ENCODE data around the gene ANKRD37. TPM values are rescaled to one million over a fixed set of nuclear protein-coding genes. Genes with fewer than 3 reads are reported as not detected.
"Not testable (repeated sequence)": the region's sequence is repeated elsewhere in the genome, so short reads cannot be mapped to it uniquely, and the experiment has no call there.

The ANKRD37 gene
- total RNA-seq, 1 donor from 2014 or later = 10.4 TPM

DNA sequence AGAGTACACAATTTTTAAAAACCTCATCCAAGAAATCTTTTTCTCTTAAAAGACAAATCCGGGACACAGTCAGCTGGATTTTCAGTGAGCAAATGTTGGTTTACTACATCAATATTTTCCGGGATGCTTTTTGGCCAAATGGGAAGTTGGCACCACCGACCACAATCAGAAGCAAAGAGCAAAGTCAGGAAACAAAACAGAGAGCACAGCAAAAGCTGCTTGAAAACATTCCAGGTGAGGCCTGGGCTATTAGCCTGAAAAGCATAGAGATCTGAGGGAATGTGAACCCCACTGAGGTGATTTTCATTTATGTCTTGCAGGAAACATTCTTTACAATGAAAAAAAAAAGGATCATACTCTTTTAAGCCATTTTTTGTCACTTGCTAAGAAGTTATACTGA lies 34.8 kb upstream of the ANKRD37 start:
- Mint-ChIP-seq H3K27ac (no peak overlapping the region), H3K4me1 (peaks cover 7% of the 10 kb centered on the region), H3K4me3 (no peak overlapping the region), H3K27me3 (no peaks in the 10 kb centered on the region), H3K9me3 (no peaks in the 10 kb centered on the region), H3K36me3 (ENCODE audit: low read depth) (peaks cover 60% of the 10 kb centered on the region)
- DNase-seq (no peak), ATAC-seq (ENCODE audit: low read depth) (no peak)
- TF ChIP-seq, protein P1, sequence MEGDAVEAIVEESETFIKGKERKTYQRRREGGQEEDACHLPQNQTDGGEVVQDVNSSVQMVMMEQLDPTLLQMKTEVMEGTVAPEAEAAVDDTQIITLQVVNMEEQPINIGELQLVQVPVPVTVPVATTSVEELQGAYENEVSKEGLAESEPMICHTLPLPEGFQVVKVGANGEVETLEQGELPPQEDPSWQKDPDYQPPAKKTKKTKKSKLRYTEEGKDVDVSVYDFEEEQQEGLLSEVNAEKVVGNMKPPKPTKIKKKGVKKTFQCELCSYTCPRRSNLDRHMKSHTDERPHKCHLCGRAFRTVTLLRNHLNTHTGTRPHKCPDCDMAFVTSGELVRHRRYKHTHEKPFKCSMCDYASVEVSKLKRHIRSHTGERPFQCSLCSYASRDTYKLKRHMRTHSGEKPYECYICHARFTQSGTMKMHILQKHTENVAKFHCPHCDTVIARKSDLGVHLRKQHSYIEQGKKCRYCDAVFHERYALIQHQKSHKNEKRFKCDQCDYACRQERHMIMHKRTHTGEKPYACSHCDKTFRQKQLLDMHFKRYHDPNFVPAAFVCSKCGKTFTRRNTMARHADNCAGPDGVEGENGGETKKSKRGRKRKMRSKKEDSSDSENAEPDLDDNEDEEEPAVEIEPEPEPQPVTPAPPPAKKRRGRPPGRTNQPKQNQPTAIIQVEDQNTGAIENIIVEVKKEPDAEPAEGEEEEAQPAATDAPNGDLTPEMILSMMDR (IDR thresholded peaks at IDR 0.05) = no peak
- intact Hi-C loops (cut with micrococcal nuclease) = no loop called here
- CTCF ChIA-PET = interaction anchor here (0.7 kb wide), 1 partner anchor 494 kb away, joined by 4 read pairs; no protein-coding TSS in a partner anchor
- POLR2A ChIA-PET = no interaction called here

DNA sequence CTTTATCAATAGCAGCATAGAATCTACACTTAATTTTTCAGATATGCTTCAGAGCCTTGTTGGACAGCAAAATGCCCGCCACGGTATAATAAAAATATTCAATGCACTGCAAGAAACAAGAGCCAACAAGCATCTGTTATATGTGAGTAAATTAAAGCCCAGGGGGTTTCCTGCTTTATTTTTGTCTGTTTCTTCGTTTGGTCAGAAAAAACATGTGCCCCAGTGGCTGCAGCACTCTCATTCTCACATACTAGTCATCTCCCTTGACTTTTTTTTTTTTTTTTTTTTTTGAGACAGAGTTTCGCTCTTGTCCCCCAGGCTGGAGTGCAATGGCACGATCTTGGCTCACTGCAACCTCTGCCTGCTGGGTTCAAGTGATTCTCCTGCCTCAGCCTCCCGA lies 34.1 kb upstream of the ANKRD37 start:
- H3K4me3 Mint-ChIP-seq; POLR2A ChIA-PET; H3K4me1 Mint-ChIP-seq; DNase-seq; H3K27me3 Mint-ChIP-seq; intact Hi-C loops (cut with micrococcal nuclease); H3K9me3 Mint-ChIP-seq; H3K27ac Mint-ChIP-seq; ATAC-seq (ENCODE audit: low read depth): not testable (repeated sequence)
- CTCF ChIA-PET = interaction anchor here (0.7 kb wide), 1 partner anchor 494 kb away, joined by 4 read pairs; no protein-coding TSS in a partner anchor
- peaks cover 57% of the 10 kb centered on the region for H3K36me3 Mint-ChIP-seq (ENCODE audit: low read depth)

DNA sequence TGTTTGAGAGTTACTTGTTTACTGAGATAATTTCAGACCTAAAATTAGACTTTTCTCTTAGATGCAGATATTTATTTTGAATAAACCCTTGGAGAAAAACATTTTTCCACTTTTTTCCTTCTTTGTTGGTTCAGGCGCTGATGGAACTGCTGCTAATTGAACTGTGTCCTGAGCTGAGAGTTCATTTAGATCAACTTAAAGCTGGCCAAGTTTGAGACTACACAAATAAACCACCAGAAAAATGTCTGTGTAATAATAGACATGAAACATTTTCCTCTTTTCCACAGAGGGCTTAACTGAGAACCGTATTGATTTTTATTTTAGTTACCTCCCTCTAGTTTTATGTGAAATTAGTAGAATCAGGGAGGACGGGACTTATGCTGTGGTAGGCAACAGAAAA lies 33.4 kb upstream of the ANKRD37 start:
- Mint-ChIP-seq H3K4me3 (no peak overlapping the region), H3K9me3 (no peaks in the 10 kb centered on the region), H3K36me3 (ENCODE audit: low read depth) (peaks cover 58% of the 10 kb centered on the region), H3K27ac (no peak overlapping the region), H3K27me3 (no peaks in the 10 kb centered on the region), H3K4me1 (peaks cover 2% of the 10 kb centered on the region)
- ATAC-seq (ENCODE audit: low read depth) (no peak), DNase-seq (no peak)
- intact Hi-C loops (cut with micrococcal nuclease) = no loop called here
- ChIA-PET CTCF (no interaction called here), POLR2A (no interaction called here)
- TF ChIP-seq, protein P1 (IDR thresholded peaks at IDR 0.05) = no peak

DNA sequence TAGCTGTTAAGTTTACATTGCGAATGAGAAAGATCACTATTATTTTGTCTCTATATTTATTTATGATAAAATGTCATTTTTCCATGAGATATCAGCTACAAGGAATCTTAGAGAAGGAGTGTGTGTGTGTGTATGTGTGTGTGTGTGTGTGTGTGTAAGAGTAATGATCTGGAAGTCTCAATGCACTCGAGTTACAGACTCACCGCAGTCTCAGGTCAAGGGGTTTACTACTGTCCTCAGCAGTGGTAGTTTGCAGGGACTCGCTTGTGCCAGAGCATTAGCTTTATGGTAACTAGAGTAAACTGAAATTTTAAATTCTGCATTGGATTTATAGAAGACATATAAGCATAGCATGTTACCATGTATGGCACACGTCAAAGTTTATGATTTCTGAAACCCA lies 31.8 kb upstream of the ANKRD37 start:
- H3K4me1 Mint-ChIP-seq = no peaks in the 10 kb centered on the region
- H3K27ac Mint-ChIP-seq = no peak overlapping the region
- ChIA-PET CTCF (no interaction called here), POLR2A (no interaction called here)
- H3K36me3 Mint-ChIP-seq (ENCODE audit: low read depth) = peaks cover 59% of the 10 kb centered on the region
- ATAC-seq (ENCODE audit: low read depth) (no peak), DNase-seq (no peak)
- TF ChIP-seq, protein P1 (IDR thresholded peaks at IDR 0.05) = no peak
- H3K27me3 Mint-ChIP-seq = no peaks in the 10 kb centered on the region
- no peak overlapping the region for H3K4me3 Mint-ChIP-seq
- intact Hi-C loops (cut with micrococcal nuclease) = no loop called here
- no peaks in the 10 kb centered on the region for H3K9me3 Mint-ChIP-seq

DNA sequence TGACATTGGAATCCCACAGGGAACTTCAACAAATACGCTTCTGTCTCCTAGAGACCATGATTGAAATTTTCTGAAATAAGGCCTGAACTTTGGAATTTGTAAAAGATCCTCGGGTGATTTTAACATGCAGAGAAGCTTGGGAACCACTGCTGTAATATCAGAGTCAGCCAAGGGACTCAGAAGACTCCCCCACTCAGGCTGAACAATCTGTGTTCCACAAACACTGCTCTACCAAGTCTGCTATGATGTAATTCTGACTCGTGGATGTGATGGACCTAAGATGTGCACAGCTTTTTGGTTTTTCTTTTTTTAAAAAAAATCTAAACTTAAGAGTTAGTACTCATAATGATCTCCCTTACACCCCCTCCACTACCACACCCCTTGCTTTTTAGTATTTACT lies 26.9 kb upstream of the ANKRD37 start:
- Mint-ChIP-seq H3K27ac (no peak overlapping the region), H3K4me1 (no peaks in the 10 kb centered on the region), H3K4me3 (no peak overlapping the region), H3K27me3 (no peaks in the 10 kb centered on the region), H3K9me3 (no peaks in the 10 kb centered on the region), H3K36me3 (ENCODE audit: low read depth) (peaks cover 57% of the 10 kb centered on the region)
- ATAC-seq (ENCODE audit: low read depth) = no peak
- no peak for DNase-seq
- TF ChIP-seq, protein P1 (IDR thresholded peaks at IDR 0.05) = no peak
- POLR2A ChIA-PET = no interaction called here
- intact Hi-C loops (cut with micrococcal nuclease) = no loop called here
- CTCF ChIA-PET = interaction anchor here (1.5 kb wide), 1 partner anchor 18 kb away, joined by 3 read pairs; no protein-coding TSS in a partner anchor

Measured in activated B cell treated with CpG ODN at 0.5 μM for 24 hours (primary cell).